H9 (cell line): ENCODE measurements around the gene TMEM132D. TPM values are rescaled to one million over a fixed set of nuclear protein-coding genes. Genes with fewer than 3 reads are reported as not detected.

Source experiments
- DNase-seq: peaks from one replicate; pipeline ENCODE4 v3.0.0-alpha.2; 2017
- H2AFZ ChIP-seq: one replicate; pipeline ENCODE4 v1.6.1; 2013; ENCODE audit warnings: mild to moderate bottlenecking, low read length, control low read depth, moderate library complexity
- H2AK5ac ChIP-seq: 2 replicates; pipeline ENCODE4 v1.6.1; 2013; ENCODE audit warnings: low read length, control low read depth, mixed read lengths; ENCODE audit not compliant: insufficient read length
- H2BK120ac ChIP-seq: one replicate; pipeline ENCODE4 v1.6.1; 2013; ENCODE audit warnings: low read depth, mild to moderate bottlenecking, low read length, control low read depth, inconsistent platforms; ENCODE audit not compliant: poor library complexity, severe bottlenecking
- H2BK12ac ChIP-seq: 2 replicates; pipeline ENCODE4 v1.6.1; 2013; ENCODE audit warnings: low read length, control low read depth, mixed read lengths, low read depth; ENCODE audit not compliant: insufficient read length
- H2BK15ac ChIP-seq: 2 replicates; pipeline ENCODE4 v1.6.1; 2013; ENCODE audit warnings: low read depth, low read length, control low read depth
- H2BK20ac ChIP-seq: one replicate; pipeline ENCODE4 v1.6.1; 2013; ENCODE audit warnings: low read depth, mild to moderate bottlenecking, low read length, control low read depth, inconsistent platforms; ENCODE audit not compliant: poor library complexity, severe bottlenecking
- H2BK5ac ChIP-seq: 2 replicates; pipeline ENCODE4 v1.6.1; 2013; ENCODE audit warnings: low read length, control low read depth, mixed read lengths; ENCODE audit not compliant: insufficient read length
- H3K14ac ChIP-seq: 2 replicates; pipeline ENCODE4 v1.6.1; 2013; ENCODE audit warnings: low read length, control low read depth; ENCODE audit not compliant: insufficient read depth
- H3K18ac ChIP-seq: 2 replicates; pipeline ENCODE4 v1.6.1; 2013; ENCODE audit warnings: low read depth, mild to moderate bottlenecking, mixed read lengths, low read length, control low read depth; ENCODE audit not compliant: insufficient read length
- H3K23ac ChIP-seq: 2 replicates; pipeline ENCODE4 v1.6.1; 2013; ENCODE audit warnings: low read length, control low read depth, mixed read lengths, low read depth; ENCODE audit not compliant: insufficient read length
- H3K23me2 ChIP-seq: 2 replicates; pipeline ENCODE4 v1.6.1; 2013; ENCODE audit warnings: low read depth, mild to moderate bottlenecking, mixed read lengths, low read length, control low read depth; ENCODE audit not compliant: insufficient read length, poor library complexity, severe bottlenecking
- H3K27ac ChIP-seq: 2 replicates; pipeline ENCODE4 v1.5.1; 2013; ENCODE audit warnings: low read length, control low read depth, mixed read lengths, low read depth; ENCODE audit not compliant: insufficient read length
- H3K27me3 ChIP-seq: 2 replicates; pipeline ENCODE4 v1.6.1; 2013; ENCODE audit warnings: low read length, control low read depth, inconsistent platforms; ENCODE audit not compliant: insufficient read depth
- H3K4ac ChIP-seq: 2 replicates; pipeline ENCODE4 v1.6.1; 2013; ENCODE audit warnings: low read depth, mild to moderate bottlenecking, control low read depth, inconsistent platforms, low read length, moderate library complexity
- H3K4me1 ChIP-seq: 2 replicates; pipeline ENCODE4 v1.6.1; 2013; ENCODE audit warnings: low read length, control low read depth, inconsistent platforms; ENCODE audit not compliant: insufficient read depth
- H3K4me2 ChIP-seq: 2 replicates; pipeline ENCODE4 v1.6.1; 2013; ENCODE audit warnings: low read length, control low read depth, mixed read lengths; ENCODE audit not compliant: insufficient read length, insufficient read depth
- H3K56ac ChIP-seq: 2 replicates; pipeline ENCODE4 v1.6.1; 2013; ENCODE audit warnings: low read depth, mild to moderate bottlenecking, mixed read lengths, low read length, control low read depth; ENCODE audit not compliant: insufficient read length
- H3K79me1 ChIP-seq: 2 replicates; pipeline ENCODE4 v1.6.1; 2013; ENCODE audit warnings: low read depth, mild to moderate bottlenecking, moderate library complexity, low read length, control low read depth, inconsistent platforms; ENCODE audit not compliant: insufficient read depth, poor library complexity, severe bottlenecking
- H3K79me2 ChIP-seq: 2 replicates; pipeline ENCODE4 v1.6.1; 2013; ENCODE audit warnings: low read length, control low read depth, inconsistent platforms; ENCODE audit not compliant: insufficient read depth
- H3K9ac ChIP-seq: 2 replicates; pipeline ENCODE4 v1.6.1; 2013; ENCODE audit warnings: low read length, control low read depth, mixed read lengths; ENCODE audit not compliant: insufficient read length; ENCODE audit errors: extremely low read depth
- H3K9me3 ChIP-seq: one replicate; pipeline ENCODE4 v1.6.1; 2013; ENCODE audit warnings: low read depth, low read length, inconsistent platforms; ENCODE audit not compliant: control insufficient read depth
- H3T11ph ChIP-seq: one replicate; pipeline ENCODE4 v1.6.1; 2013; ENCODE audit warnings: mild to moderate bottlenecking, low read length, control low read depth, inconsistent platforms
- H4K20me1 ChIP-seq: one replicate; pipeline ENCODE4 v1.6.1; 2013; ENCODE audit not compliant: control insufficient read depth, insufficient read length, insufficient read depth
- H4K5ac ChIP-seq: 2 replicates; pipeline ENCODE4 v1.6.1; 2013; ENCODE audit warnings: low read depth, mild to moderate bottlenecking, mixed read lengths, low read length, control low read depth; ENCODE audit not compliant: insufficient read length
- H4K8ac ChIP-seq: replicated peaks from 2 replicates; pipeline ENCODE4 v1.6.1; 2013; ENCODE audit warnings: low read length, control low read depth, mixed read lengths, low read depth; ENCODE audit not compliant: insufficient read length
- H4K91ac ChIP-seq: 2 replicates; pipeline ENCODE4 v1.6.1; 2013; ENCODE audit warnings: low read depth, mild to moderate bottlenecking, moderate library complexity, mixed read lengths, low read length, control low read depth; ENCODE audit not compliant: insufficient read length
- H3K27ac Mint-ChIP-seq, 3 experiments: 2 replicates in 2 of 3; 3 replicates in 1 of 3; pipeline ENCODE4 v1.8.0; 2020 to 2021; ENCODE audit warnings: mixed read lengths in 3 of 3, mild to moderate bottlenecking in 1 of 3, moderate library complexity in 1 of 3
- H3K27me3 Mint-ChIP-seq: 2 replicates; pipeline ENCODE4 v1.8.0; 2021; ENCODE audit warnings: low read depth, mild to moderate bottlenecking, moderate library complexity, mixed read lengths
- H3K36me3 Mint-ChIP-seq, 3 experiments: 2 replicates in 2 of 3; 3 replicates in 1 of 3; pipeline ENCODE4 v1.8.0; 2020 to 2021; ENCODE audit warnings: low read depth in 3 of 3, mixed read lengths in 3 of 3; ENCODE audit not compliant: insufficient read depth in 1 of 3
- H3K4me1 Mint-ChIP-seq, 2 experiments: 2 replicates each; pipeline ENCODE4 v1.8.0; 2020; ENCODE audit warnings: mixed read lengths in 2 of 2
- H3K4me3 Mint-ChIP-seq, 2 experiments: 2 replicates in 1 of 2; 3 replicates in 1 of 2; pipeline ENCODE4 v1.8.0; 2020 to 2021; ENCODE audit warnings: mild to moderate bottlenecking in 2 of 2, mixed read lengths in 2 of 2, moderate library complexity in 1 of 2
- H3K9me3 Mint-ChIP-seq, 2 experiments: 2 replicates in 1 of 2; 3 replicates in 1 of 2; pipeline ENCODE4 v1.8.0; 2020; ENCODE audit warnings: mild to moderate bottlenecking in 2 of 2, mixed read lengths in 2 of 2, moderate library complexity in 1 of 2
- CTCF ChIP-seq: fragments of 200-600 bp; sonication (generic); conservative IDR thresholded peaks from 3 replicates; pipeline ENCODE4 v1.8.0; 2021; ENCODE audit warnings: antibody characterized with exemption, mild to moderate bottlenecking
- WGBS: extraction: QIAGEN DNeasy Blood & Tissue Kit; methylation state at CpG from one replicate; pipeline ENCODE4 v1.1.7; 2013; ENCODE audit warnings: missing lambda C conversion rate, low lambda C conversion rate, mixed read lengths; ENCODE audit not compliant: insufficient read length; ENCODE audit errors: extremely low coverage; 5-methylcytosine and 5-hydroxymethylcytosine counted together
- total RNA-seq: library from RNA; stranded (reverse); gene quantifications from 2 replicates; pipeline ENCODE4 v1.2.1, GENCODE V29; 2021

TMEM132D gene
- total RNA-seq, 1 experiment from 2014 or later: 6.1 TPM

- H3K4me3 Mint-ChIP-seq: no peak overlapping the region
- no peaks in the 10 kb centered on the region for H4K20me1 ChIP-seq
- no peak overlapping the region for H3K9ac ChIP-seq
- H3K18ac ChIP-seq: no peak overlapping the region
- no peaks in the 10 kb centered on the region for H3K4me1 ChIP-seq
- H3K79me2 ChIP-seq: no peaks in the 10 kb centered on the region
- no peaks in the 10 kb centered on the region for H3K9me3 ChIP-seq
- H3K27ac ChIP-seq: no peak overlapping the region
- peaks cover 0 to 15% (median 1%) of the 10 kb centered on the region in 3 experiments; a peak in 3 of 7 replicates for H3K36me3 Mint-ChIP-seq
- no peak overlapping the region for H3K27ac Mint-ChIP-seq
- H3K23me2 ChIP-seq: no peaks in the 10 kb centered on the region
- TF ChIP-seq CTCF: no peak
- no peak overlapping the region for H3K23ac ChIP-seq
- no peak overlapping the region for H3K14ac ChIP-seq
- no peak overlapping the region for H2BK5ac ChIP-seq
- no peak overlapping the region for H2AK5ac ChIP-seq
- H2BK15ac ChIP-seq: no peak overlapping the region
- H2BK120ac ChIP-seq: no peak overlapping the region
- H3K27me3 ChIP-seq: no peaks in the 10 kb centered on the region
- no peak overlapping the region for H2BK20ac ChIP-seq
- no peaks in the 10 kb centered on the region for H3K27me3 Mint-ChIP-seq
- H3K9me3 Mint-ChIP-seq: peaks cover 5 to 6% of the 10 kb centered on the region in 2 experiments; a peak in 4 of 5 replicates
- no peak overlapping the region for H3K4ac ChIP-seq
- H2BK12ac ChIP-seq: no peak overlapping the region
- H3K4me1 Mint-ChIP-seq: peaks cover 5 to 6% of the 10 kb centered on the region in 2 experiments; a peak in 3 of 4 replicates
- no peak overlapping the region for H3K4me2 ChIP-seq
- H4K91ac ChIP-seq: no peak overlapping the region
- H4K5ac ChIP-seq: no peak overlapping the region
- no peak overlapping the region for H2AFZ ChIP-seq
- DNase-seq: no peak
- H4K8ac ChIP-seq: no peak overlapping the region
- no peaks in the 10 kb centered on the region for H3K79me1 ChIP-seq
- H3K56ac ChIP-seq: no peak overlapping the region
- WGBS: no CpG with 5 or more reads among the region's 2 CpGs
- no peak overlapping the region for H3T11ph ChIP-seq
Observed at GRCh38 chr12:129413295-129413694, 490.5 kb downstream of the TMEM132D start.
